IMR-90 (cell line): ENCODE data around the gene ZNG1A. TPM values are rescaled to one million over a fixed set of nuclear protein-coding genes. Genes with fewer than 3 reads are reported as not detected.
"Not testable (repeated sequence)": the region's sequence is repeated elsewhere in the genome, so short reads cannot be mapped to it uniquely, and the experiment has no call there.

ENCODE experiments used
- ATAC-seq: fragments of 200-7000 bp; cut with Tn5 transposase; 2 replicates; pipeline ENCODE4 v1.9.1; 2020; ENCODE audit warnings: low read depth, mild to moderate bottlenecking, moderate library complexity
- BruUV-seq: library from RNA; stranded (reverse); fragments of 400-500 nt; replicated peaks from 2 replicates; lab custom pipeline; 2021; lab: Mats Ljungman, UMichigan
- CTCF ChIA-PET: fragments of 300-600 bp; formaldehyde crosslinking; extraction: SDS; loops from one replicate; lab custom pipeline; 2021; ENCODE audit warnings: antibody characterized with exemption; lab: Yijun Ruan, JAX
- POLR2A ChIA-PET: fragments of 300-600 bp; sonication (Branson Sonifier 250); formaldehyde crosslinking; loops from one replicate; lab custom pipeline; 2022; ENCODE audit warnings: antibody characterized with exemption; ENCODE audit not compliant: unreplicated experiment; lab: Charles Lee
- DNase-seq: peaks from one replicate; pipeline ENCODE4 v3.0.0; 2013
- H2AFZ ChIP-seq: replicated peaks from 2 replicates; pipeline ENCODE3; 2013; ENCODE audit warnings: low read length, mild to moderate bottlenecking; ENCODE audit not compliant: poor library complexity
- H2AK5ac ChIP-seq: 2 replicates; pipeline ENCODE4 v1.6.1; 2013; ENCODE audit warnings: low read depth, low read length, inconsistent platforms
- H2AK9ac ChIP-seq: replicated peaks from 2 replicates; pipeline ENCODE3; 2013; ENCODE audit warnings: mild to moderate bottlenecking, low read depth, low read length, moderate library complexity; ENCODE audit not compliant: poor library complexity
- H2BK120ac ChIP-seq: 2 replicates; pipeline ENCODE4 v1.6.1; 2013; ENCODE audit warnings: low read depth, low read length, inconsistent platforms
- H2BK15ac ChIP-seq: 3 replicates; pipeline ENCODE4 v1.6.1; 2013; ENCODE audit warnings: low read depth, low read length, inconsistent platforms
- H2BK20ac ChIP-seq: 2 replicates; pipeline ENCODE4 v1.6.1; 2013; ENCODE audit warnings: low read depth, mild to moderate bottlenecking, inconsistent platforms, low read length, moderate library complexity
- H2BK5ac ChIP-seq: 2 replicates; pipeline ENCODE4 v1.6.1; 2013; ENCODE audit warnings: mild to moderate bottlenecking, low read depth, low read length, inconsistent platforms; ENCODE audit not compliant: poor library complexity, severe bottlenecking
- H3K14ac ChIP-seq: replicated peaks from 2 replicates; pipeline ENCODE4 v1.6.1; 2013; ENCODE audit warnings: low read depth, low read length, inconsistent platforms
- H3K18ac ChIP-seq: 2 replicates; pipeline ENCODE4 v1.6.1; 2013; ENCODE audit warnings: low read depth, low read length, control low read depth
- H3K23ac ChIP-seq: 2 replicates; pipeline ENCODE4 v1.6.1; 2013; ENCODE audit warnings: low read depth, low read length, inconsistent platforms
- H3K27ac ChIP-seq: 2 replicates; pipeline ENCODE4 v1.5.1; 2013; ENCODE audit warnings: mild to moderate bottlenecking, control low read depth, low read length; ENCODE audit not compliant: insufficient read depth
- H3K27me3 ChIP-seq: 2 replicates; pipeline ENCODE4 v1.6.1; 2013; ENCODE audit warnings: low read length; ENCODE audit not compliant: control insufficient read depth, insufficient read depth
- H3K36me3 ChIP-seq: 2 replicates; pipeline ENCODE4 v1.6.1; 2013; ENCODE audit warnings: low read length, mixed read lengths; ENCODE audit not compliant: control insufficient read depth, insufficient read depth
- H3K4ac ChIP-seq: 2 replicates; pipeline ENCODE4 v1.6.1; 2013; ENCODE audit warnings: low read depth, low read length, inconsistent platforms
- H3K4me1 ChIP-seq: 2 replicates; pipeline ENCODE4 v1.6.1; 2013; ENCODE audit warnings: low read length, mixed read lengths; ENCODE audit not compliant: control insufficient read depth, insufficient read depth
- H3K4me2 ChIP-seq: 2 replicates; pipeline ENCODE4 v1.6.1; 2013; ENCODE audit warnings: low read depth, mild to moderate bottlenecking, control low read depth, low read length, moderate library complexity
- H3K4me3 ChIP-seq: 2 replicates; pipeline ENCODE4 v1.5.1; 2013; ENCODE audit warnings: low read depth, mild to moderate bottlenecking, control low read depth, low read length, moderate library complexity; ENCODE audit not compliant: insufficient read depth
- H3K56ac ChIP-seq: 2 replicates; pipeline ENCODE4 v1.6.1; 2013; ENCODE audit warnings: low read length, inconsistent platforms; ENCODE audit not compliant: insufficient read depth; ENCODE audit errors: extremely low read depth
- H3K79me1 ChIP-seq, 2 experiments: 2 replicates each; pipeline ENCODE4 v1.6.1; 2013; ENCODE audit warnings: low read length in 2 of 2, inconsistent platforms in 1 of 2, low read depth in 1 of 2
- H3K9ac ChIP-seq: 2 replicates; pipeline ENCODE4 v1.6.1; 2013; ENCODE audit warnings: low read depth, low read length, control low read depth
- H3K9me1 ChIP-seq: 2 replicates; pipeline ENCODE4 v1.6.1; 2013; ENCODE audit warnings: low read length, inconsistent platforms; ENCODE audit not compliant: insufficient read depth
- H3K9me3 ChIP-seq: 2 replicates; pipeline ENCODE4 v1.6.1; 2013; ENCODE audit warnings: low read length; ENCODE audit not compliant: control insufficient read depth, insufficient read depth
- H4K20me1 ChIP-seq: 2 replicates; pipeline ENCODE4 v1.6.1; 2013; ENCODE audit warnings: low read length, inconsistent platforms; ENCODE audit not compliant: insufficient read depth
- H4K5ac ChIP-seq: 2 replicates; pipeline ENCODE4 v1.6.1; 2013; ENCODE audit warnings: mild to moderate bottlenecking, low read depth, low read length, control low read depth
- H4K8ac ChIP-seq, 2 experiments: 2 replicates each; pipeline ENCODE4 v1.6.1; 2013; ENCODE audit warnings: low read depth in 2 of 2, low read length in 2 of 2, control low read depth in 1 of 2, inconsistent platforms in 1 of 2
- H4K91ac ChIP-seq: 2 replicates; pipeline ENCODE4 v1.6.1; 2013; ENCODE audit warnings: low read depth, low read length, inconsistent platforms; ENCODE audit not compliant: insufficient read depth
- WGBS, 2 experiments: methylation state at CpG; one replicate each; pipeline versions ENCODE4 v1.1.5 to v1.1.7; 2013; ENCODE audit warnings: missing lambda C conversion rate in 2 of 2; ENCODE audit not compliant: insufficient read length in 1 of 2; ENCODE audit errors: extremely low coverage in 2 of 2; 5-methylcytosine and 5-hydroxymethylcytosine counted together
- dilution Hi-C: fragments of 300-500 bp; cut with HindIII; formaldehyde crosslinking; loops from one replicate; pipeline ENCODE4 v1.14.3; 2018; ENCODE audit warnings: low sequenced_read_pairs; ENCODE audit not compliant: unreplicated experiment
- in situ Hi-C: fragments of 300-500 bp; cut with MboI; formaldehyde crosslinking; loops from 3 replicates; pipeline ENCODE4 v1.14.3; 2019; ENCODE audit warnings: low sequenced_read_pairs, inconsistent platforms, mixed read lengths
- intact Hi-C: fragments of 100-400 bp; cut with micrococcal nuclease; formaldehyde crosslinking; loops from 2 replicates; pipeline ENCODE4 v1.10.0; 2022
- polyA plus RNA-seq, 3 experiments: library from polyadenylated mRNA; depleted of rRNA; stranded (reverse); fragments of >200 nt; gene quantifications; 2 replicates each; pipeline ENCODE4 v1.2.3, GENCODE V29; 2012; ENCODE audit warnings: low replicate concordance in 1 of 3
- total RNA-seq: library from RNA; depleted of rRNA; stranded (reverse); fragments of >200 nt; gene quantifications from 2 replicates; pipeline ENCODE4 v1.2.3, GENCODE V29; 2012

The ZNG1A gene
- total and polyA plus RNA-seq, 2 of the 4 experiments (the other 2 are of a cell fraction): 12.2 to 12.4 TPM

GRCh38 chr9:112589-113467, 66.0 kb downstream of the ZNG1A start:
- CTCF ChIA-PET, H4K8ac ChIP-seq, H3K27ac ChIP-seq, H2BK5ac ChIP-seq, H3K9me3 ChIP-seq, H4K91ac ChIP-seq, H2BK120ac ChIP-seq, H3K4me1 ChIP-seq, DNase-seq, H2AK9ac ChIP-seq, H3K18ac ChIP-seq, H3K9me1 ChIP-seq, H4K5ac ChIP-seq, H4K20me1 ChIP-seq, H3K56ac ChIP-seq, H3K14ac ChIP-seq, POLR2A ChIA-PET, H3K4ac ChIP-seq, H3K23ac ChIP-seq, H2AK5ac ChIP-seq, H3K4me2 ChIP-seq, H2BK15ac ChIP-seq, H3K9ac ChIP-seq, intact Hi-C loops, H3K36me3 ChIP-seq, H2BK20ac ChIP-seq, ATAC-seq, BruUV-seq, H3K79me1 ChIP-seq, H3K4me3 ChIP-seq, in situ Hi-C loops, H2AFZ ChIP-seq, dilution Hi-C loops: not testable (repeated sequence)
- peaks cover 44% of the 10 kb centered on the region for H3K27me3 ChIP-seq
- no CpG with 5 or more reads among the region's 55 CpGs for WGBS, 2 experiments

- H3K27ac ChIP-seq, H3K4me2 ChIP-seq, H3K4ac ChIP-seq, H4K20me1 ChIP-seq, H3K9ac ChIP-seq, dilution Hi-C loops, H4K5ac ChIP-seq, BruUV-seq, intact Hi-C loops, in situ Hi-C loops, H3K56ac ChIP-seq, POLR2A ChIA-PET, H3K4me1 ChIP-seq, CTCF ChIA-PET, H4K91ac ChIP-seq, H3K4me3 ChIP-seq, DNase-seq, H3K18ac ChIP-seq, H4K8ac ChIP-seq, H2BK20ac ChIP-seq, H2AK9ac ChIP-seq, H3K36me3 ChIP-seq, H3K14ac ChIP-seq, H3K9me3 ChIP-seq, H3K23ac ChIP-seq, H3K9me1 ChIP-seq, H2AK5ac ChIP-seq, H2BK15ac ChIP-seq, H3K79me1 ChIP-seq, H2AFZ ChIP-seq, H2BK5ac ChIP-seq, H2BK120ac ChIP-seq, ATAC-seq: not testable (repeated sequence)
- peaks cover 35% of the 10 kb centered on the region for H3K27me3 ChIP-seq
- WGBS, 2 experiments: no CpG with 5 or more reads among the region's 4 CpGs
Measured at GRCh38 chr9:110672-111071, 68.2 kb downstream of the ZNG1A start.
